Endothelial cell of umbilical vein (primary cell): ENCODE measurements around the gene HYAL1.

Experiments
- EZH2 ChIP-seq: IDR thresholded peaks from 2 replicates; pipeline ENCODE4 v1.6.1; 2012; ENCODE audit warnings: borderline replicate concordance, low read depth, mild to moderate bottlenecking, moderate library complexity, low read length, inconsistent platforms; ENCODE audit not compliant: severe bottlenecking
- FOS ChIP-seq: IDR thresholded peaks from 2 replicates; pipeline ENCODE4 v1.6.1; 2011; ENCODE audit warnings: mild to moderate bottlenecking, low read length, moderate library complexity, borderline replicate concordance; ENCODE audit not compliant: insufficient read depth
- JUN ChIP-seq: IDR thresholded peaks from 2 replicates; pipeline ENCODE4 v1.6.1; 2011; ENCODE audit warnings: borderline replicate concordance, low read depth; ENCODE audit not compliant: insufficient read length, insufficient read depth
- MYC ChIP-seq: IDR thresholded peaks from one replicate; pipeline ENCODE4 v1.6.1; 2011; ENCODE audit warnings: mild to moderate bottlenecking, low read depth, low read length
- POLR2A ChIP-seq: IDR thresholded peaks from 2 replicates; pipeline ENCODE4 v1.6.1; 2012; ENCODE audit warnings: low read depth, mild to moderate bottlenecking, control low read depth, low read length
- POLR2AphosphoS5 ChIP-seq: IDR thresholded peaks from 2 replicates; pipeline ENCODE4 v1.6.1; 2012; ENCODE audit warnings: low read depth, mild to moderate bottlenecking, control low read depth, low read length, moderate library complexity; ENCODE audit not compliant: insufficient read depth
- TF ChIP-seq, protein P1 (sequence below): IDR thresholded peaks from 2 replicates; pipeline ENCODE4 v1.6.1; 2011; ENCODE audit not compliant: insufficient read depth, insufficient read length
- TF ChIP-seq, protein P2 (sequence below), 2 donors: IDR thresholded peaks; 1 replicate in 1 of 2; 2 replicates in 1 of 2; pipeline ENCODE4 v1.5.1; 2011; ENCODE audit warnings: low read length in 2 of 2, mild to moderate bottlenecking in 2 of 2, moderate library complexity in 2 of 2, control low read depth in 1 of 2, inconsistent platforms in 1 of 2, low read depth in 1 of 2; ENCODE audit not compliant: insufficient read depth in 1 of 2; ENCODE audit errors: extremely low read depth in 1 of 2

- TF ChIP-seq, protein P1, sequence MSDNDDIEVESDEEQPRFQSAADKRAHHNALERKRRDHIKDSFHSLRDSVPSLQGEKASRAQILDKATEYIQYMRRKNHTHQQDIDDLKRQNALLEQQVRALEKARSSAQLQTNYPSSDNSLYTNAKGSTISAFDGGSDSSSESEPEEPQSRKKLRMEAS, result no peak
- TF ChIP-seq, protein P2, sequence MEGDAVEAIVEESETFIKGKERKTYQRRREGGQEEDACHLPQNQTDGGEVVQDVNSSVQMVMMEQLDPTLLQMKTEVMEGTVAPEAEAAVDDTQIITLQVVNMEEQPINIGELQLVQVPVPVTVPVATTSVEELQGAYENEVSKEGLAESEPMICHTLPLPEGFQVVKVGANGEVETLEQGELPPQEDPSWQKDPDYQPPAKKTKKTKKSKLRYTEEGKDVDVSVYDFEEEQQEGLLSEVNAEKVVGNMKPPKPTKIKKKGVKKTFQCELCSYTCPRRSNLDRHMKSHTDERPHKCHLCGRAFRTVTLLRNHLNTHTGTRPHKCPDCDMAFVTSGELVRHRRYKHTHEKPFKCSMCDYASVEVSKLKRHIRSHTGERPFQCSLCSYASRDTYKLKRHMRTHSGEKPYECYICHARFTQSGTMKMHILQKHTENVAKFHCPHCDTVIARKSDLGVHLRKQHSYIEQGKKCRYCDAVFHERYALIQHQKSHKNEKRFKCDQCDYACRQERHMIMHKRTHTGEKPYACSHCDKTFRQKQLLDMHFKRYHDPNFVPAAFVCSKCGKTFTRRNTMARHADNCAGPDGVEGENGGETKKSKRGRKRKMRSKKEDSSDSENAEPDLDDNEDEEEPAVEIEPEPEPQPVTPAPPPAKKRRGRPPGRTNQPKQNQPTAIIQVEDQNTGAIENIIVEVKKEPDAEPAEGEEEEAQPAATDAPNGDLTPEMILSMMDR (IDR thresholded peaks at IDR 0.05; ENCODE audit: extremely low read depth in 1 of 2, insufficient read depth in 1 of 2, low read depth in 1 of 2, low read length in 2 of 2), result no peak
- no peak for TF ChIP-seq POLR2A
- no peak for TF ChIP-seq EZH2
- peak; percentile 6 for TF ChIP-seq POLR2AphosphoS5
- TF ChIP-seq MYC, result no peak
- TF ChIP-seq JUN, result no peak
- TF ChIP-seq FOS, result no peak
Measured at GRCh38 chr3:50317300-50317699, 13.9 kb upstream of the HYAL1 start.
